Middle frontal gyrus (tissue), 1 donor: ENCODE data around the gene SCN5A.

Experiments used
- DNase-seq: peaks from one replicate; pipeline ENCODE4 v3.0.0-alpha.2; 2015; ENCODE audit warnings: low spot score; ENCODE audit errors: extremely low spot score

Gene SCN5A

GRCh38 chr3:38649500-38650247 is at the start of gene SCN5A:
Gene SCN5A (minus strand): TSS chr3:38649687. CDS start chr3:38633307, 16,380 bp downstream.
- DNase-seq = no peak

GRCh38 chr3:38698760-38699159 is 49.3 kb upstream of the SCN5A start:
- no peak for DNase-seq

- DNase-seq = no peak
These were observed 48.6 kb upstream of the SCN5A start for GRCh38 chr3:38698061-38698460.

- DNase-seq = no peak
These were observed 46.5 kb upstream of the SCN5A start for GRCh38 chr3:38696034-38696433.

GRCh38 chr3:38690185-38690584 is 40.7 kb upstream of the SCN5A start:
- DNase-seq = no peak

GRCh38 chr3:38689774-38690173 is 40.3 kb upstream of the SCN5A start:
- no peak for DNase-seq

GRCh38 chr3:38689346-38689745 is 39.9 kb upstream of the SCN5A start:
- no peak for DNase-seq

- DNase-seq = no peak
These were observed 37.8 kb upstream of the SCN5A start for GRCh38 chr3:38687321-38687720.

- no peak for DNase-seq
These were observed 35.1 kb upstream of the SCN5A start for GRCh38 chr3:38684546-38684945.

- no peak for DNase-seq
These were observed 20.2 kb upstream of the SCN5A start for GRCh38 chr3:38669668-38670067.

- DNase-seq = no peak
These were observed 13.1 kb upstream of the SCN5A start for GRCh38 chr3:38662544-38662943.

- DNase-seq = no peak
These were observed 9.4 kb upstream of the SCN5A start for GRCh38 chr3:38658841-38659240.

GRCh38 chr3:38657369-38657768 is 7.9 kb upstream of the SCN5A start:
- DNase-seq = no peak

- DNase-seq = no peak
These were observed 6.3 kb upstream of the SCN5A start for GRCh38 chr3:38655708-38656300.

- DNase-seq = no peak
These were observed 4.4 kb upstream of the SCN5A start for GRCh38 chr3:38653685-38654537.

GRCh38 chr3:38652934-38653333 is 3.4 kb upstream of the SCN5A start:
- no peak for DNase-seq

GRCh38 chr3:38651153-38651789 is 1.8 kb upstream of the SCN5A start:
- DNase-seq = no peak

- DNase-seq = no peak
These were observed 913 bp upstream of the SCN5A start for GRCh38 chr3:38650248-38650951.

GRCh38 chr3:38648659-38649499 is 608 bp downstream of the SCN5A start:
- DNase-seq = no peak

GRCh38 chr3:38648024-38648658 is 1.3 kb downstream of the SCN5A start:
- no peak for DNase-seq
